Keratinocyte (primary cell): Measurements from ENCODE around the gene ATP2C1.

ENCODE experiments used
- EZH2 ChIP-seq: IDR thresholded peaks from one replicate; pipeline ENCODE4 v1.6.1; 2012; ENCODE audit warnings: inconsistent platforms, mild to moderate bottlenecking, low read length, moderate library complexity
- TF ChIP-seq, protein P1 (sequence below), 3 experiments: IDR thresholded peaks in 1 of 3; conservative IDR thresholded peaks in 1 of 3; optimal IDR thresholded peaks in 1 of 3; 2 replicates in 2 of 3; 3 replicates in 1 of 3; pipeline versions ENCODE3 to v1.5.1; 2011; ENCODE audit warnings: low read length in 3 of 3, mild to moderate bottlenecking in 3 of 3, moderate library complexity in 2 of 3, control low read depth in 1 of 3, inconsistent platforms in 1 of 3; ENCODE audit not compliant: insufficient read depth in 2 of 3; ENCODE audit errors: extremely low read depth in 1 of 3

DNA sequence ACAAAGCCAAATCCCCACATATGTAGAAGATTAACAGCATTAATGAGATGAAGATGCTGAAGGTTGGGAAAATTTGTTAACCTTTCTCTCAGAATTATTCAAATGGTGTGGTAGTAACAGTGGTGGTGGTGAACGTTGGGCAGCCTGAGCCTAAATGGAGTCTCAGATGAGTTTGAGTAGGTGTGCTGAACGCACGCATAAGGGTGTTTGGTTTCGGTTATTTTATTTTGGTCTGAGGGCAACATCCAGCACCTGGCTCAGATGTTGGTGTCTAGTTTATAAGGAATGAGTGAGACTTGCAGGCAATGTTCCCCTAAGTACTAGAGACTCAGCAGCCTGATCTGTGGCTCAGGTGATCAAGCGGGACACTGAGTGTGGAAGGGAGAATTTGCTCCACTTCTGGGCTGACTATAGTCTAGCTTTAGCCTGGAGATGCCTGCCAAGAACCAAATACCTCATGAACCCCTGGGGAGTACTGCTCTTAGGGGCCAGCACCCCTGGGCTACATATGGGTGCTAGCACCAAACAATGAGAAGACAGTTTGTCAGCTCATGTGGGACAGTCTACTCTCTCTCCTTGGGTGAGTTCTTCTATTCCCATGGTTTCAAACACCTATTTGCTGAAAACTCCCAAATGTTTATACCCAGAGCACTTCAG lies 39.5 kb upstream of the ATP2C1 start:
- TF ChIP-seq, protein P1, sequence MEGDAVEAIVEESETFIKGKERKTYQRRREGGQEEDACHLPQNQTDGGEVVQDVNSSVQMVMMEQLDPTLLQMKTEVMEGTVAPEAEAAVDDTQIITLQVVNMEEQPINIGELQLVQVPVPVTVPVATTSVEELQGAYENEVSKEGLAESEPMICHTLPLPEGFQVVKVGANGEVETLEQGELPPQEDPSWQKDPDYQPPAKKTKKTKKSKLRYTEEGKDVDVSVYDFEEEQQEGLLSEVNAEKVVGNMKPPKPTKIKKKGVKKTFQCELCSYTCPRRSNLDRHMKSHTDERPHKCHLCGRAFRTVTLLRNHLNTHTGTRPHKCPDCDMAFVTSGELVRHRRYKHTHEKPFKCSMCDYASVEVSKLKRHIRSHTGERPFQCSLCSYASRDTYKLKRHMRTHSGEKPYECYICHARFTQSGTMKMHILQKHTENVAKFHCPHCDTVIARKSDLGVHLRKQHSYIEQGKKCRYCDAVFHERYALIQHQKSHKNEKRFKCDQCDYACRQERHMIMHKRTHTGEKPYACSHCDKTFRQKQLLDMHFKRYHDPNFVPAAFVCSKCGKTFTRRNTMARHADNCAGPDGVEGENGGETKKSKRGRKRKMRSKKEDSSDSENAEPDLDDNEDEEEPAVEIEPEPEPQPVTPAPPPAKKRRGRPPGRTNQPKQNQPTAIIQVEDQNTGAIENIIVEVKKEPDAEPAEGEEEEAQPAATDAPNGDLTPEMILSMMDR (optimal IDR thresholded peaks at IDR 0.05 in 1 of 3, IDR thresholded peaks at IDR 0.05 in 1 of 3, conservative IDR thresholded peaks at IDR 0.05 in 1 of 3; ENCODE audit: extremely low read depth in 1 of 3, insufficient read depth in 2 of 3, low read length in 3 of 3) = no peak
- TF ChIP-seq EZH2 = no peak
